Endothelial cell of coronary artery (primary cell): ENCODE results near the gene OR51A2. TPM values are rescaled to one million over a fixed set of nuclear protein-coding genes. Genes with fewer than 3 reads are reported as not detected.

Experiments used
- total RNA-seq: library from RNA; depleted of rRNA; stranded (reverse); fragments of >200 nt; gene quantifications from 2 replicates; pipeline ENCODE4 v1.2.3, GENCODE V29; 2014

The OR51A2 gene, protein sequence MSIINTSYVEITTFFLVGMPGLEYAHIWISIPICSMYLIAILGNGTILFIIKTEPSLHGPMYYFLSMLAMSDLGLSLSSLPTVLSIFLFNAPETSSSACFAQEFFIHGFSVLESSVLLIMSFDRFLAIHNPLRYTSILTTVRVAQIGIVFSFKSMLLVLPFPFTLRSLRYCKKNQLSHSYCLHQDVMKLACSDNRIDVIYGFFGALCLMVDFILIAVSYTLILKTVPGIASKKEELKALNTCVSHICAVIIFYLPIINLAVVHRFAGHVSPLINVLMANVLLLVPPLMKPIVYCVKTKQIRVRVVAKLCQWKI
- not detected in 2 replicates for total RNA-seq

DNA sequence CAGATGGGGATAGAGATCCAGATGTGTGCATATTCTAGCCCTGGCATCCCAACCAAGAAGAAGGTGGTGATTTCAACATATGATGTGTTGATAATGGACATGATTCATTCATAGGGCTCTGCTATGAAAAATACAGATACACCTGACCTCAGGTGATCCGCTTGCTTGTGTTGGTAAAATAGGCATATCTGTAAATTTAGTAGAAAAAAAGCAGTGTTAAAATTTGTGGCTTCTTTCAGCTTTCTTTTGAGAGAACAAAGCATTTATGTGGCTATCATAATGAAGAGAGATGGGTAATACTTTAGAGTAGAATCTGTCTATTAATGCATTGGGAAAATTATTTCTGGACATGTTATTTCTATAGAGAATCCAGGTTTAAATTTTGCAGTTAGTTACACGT is at the start of gene OR51A2:
TSS of gene OR51A2 (minus strand) at position 101 of the 400 bp plus-strand sequence. CDS start at position 101, 0 bp downstream.

DNA sequence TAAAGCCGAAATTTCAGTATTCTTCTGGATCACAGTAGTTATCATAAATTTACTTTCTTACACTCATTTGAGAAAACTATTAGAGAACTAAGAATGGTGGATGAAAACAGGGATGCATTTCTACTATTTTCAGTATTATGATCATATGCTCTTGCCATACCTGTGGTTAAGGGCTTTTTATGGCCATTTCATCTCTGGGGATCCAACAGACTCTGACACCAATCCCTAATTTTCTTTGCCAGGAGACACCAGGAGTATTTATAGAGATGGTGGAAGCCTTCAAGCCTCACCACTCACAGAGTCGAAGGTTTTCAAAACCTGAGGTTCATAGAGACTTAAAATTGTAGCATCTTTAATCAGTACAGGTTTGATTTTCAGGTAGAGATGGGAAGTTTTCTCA is 39.0 kb upstream of the OR51A2 start, which contains the start of gene OR51L1:
TSS of gene OR51L1 (plus strand) at position 301 of the 400 bp plus-strand sequence. CDS start 4,132 bp downstream, outside the sequence.

DNA sequence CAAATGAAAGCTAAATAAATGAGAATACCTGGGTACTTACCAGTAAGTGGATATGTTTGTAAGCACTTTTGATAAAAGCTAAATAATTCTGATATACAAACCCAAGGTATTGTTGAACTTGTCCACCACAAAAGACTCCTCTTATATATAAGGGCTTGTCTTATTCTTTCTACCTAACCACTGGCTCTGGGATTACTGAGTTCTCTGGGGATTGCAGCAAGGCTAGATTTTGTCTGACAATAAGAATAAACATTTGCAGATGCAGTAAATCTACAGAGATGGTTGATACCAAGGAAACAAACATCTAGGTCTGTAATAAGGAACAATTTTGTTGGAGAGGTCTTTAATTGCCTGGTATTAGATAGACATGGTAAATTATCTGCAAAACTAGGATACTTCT is 8.0 kb downstream of the OR51A2 start, which contains the start of gene OR51A4:
TSS of gene OR51A4 (minus strand) at position 101 of the 400 bp plus-strand sequence. CDS start 505 bp downstream, outside the sequence.

DNA sequence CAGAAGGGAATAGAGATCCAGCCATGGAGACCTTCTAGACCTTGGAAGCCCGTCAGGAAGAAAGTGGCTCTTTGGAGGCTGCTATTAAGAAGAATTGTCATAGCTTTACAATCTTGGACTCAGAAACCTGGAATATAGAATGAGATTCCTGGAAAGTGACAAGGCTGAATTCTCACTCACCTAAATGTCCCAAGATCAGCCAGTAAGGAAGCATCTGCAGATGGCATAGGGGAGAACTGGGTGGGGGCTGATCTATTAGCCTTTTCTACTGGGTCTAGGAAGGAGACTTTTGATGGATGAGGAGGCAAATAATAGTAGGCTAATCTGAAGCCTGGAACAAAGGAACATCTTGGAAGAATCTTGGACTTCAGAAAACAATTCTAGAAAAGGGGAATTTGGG is 31.3 kb downstream of the OR51A2 start, which contains the start of gene OR51G1:
TSS of gene OR51G1 (minus strand) at position 101 of the 400 bp plus-strand sequence. CDS start at position 101, 0 bp downstream.

DNA sequence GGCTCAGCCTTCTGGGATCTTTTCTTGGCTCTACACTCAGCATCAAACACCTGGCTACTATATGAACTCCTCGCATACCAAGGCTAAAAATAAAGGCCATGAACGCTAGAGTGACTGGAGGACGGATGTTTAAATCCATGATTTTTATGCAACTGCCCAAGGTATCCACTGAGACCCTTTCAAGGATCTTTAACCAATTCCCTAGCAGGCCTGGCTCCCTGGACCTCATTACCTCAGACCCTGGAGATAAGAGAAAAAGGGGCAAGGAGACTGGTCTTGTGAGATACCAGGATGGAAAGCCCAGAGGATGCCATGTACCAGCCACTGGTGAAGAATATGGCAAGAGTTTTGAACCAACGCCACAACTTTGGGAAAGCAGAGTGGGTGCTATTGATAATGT is 36.3 kb downstream of the OR51A2 start, which contains the start of gene OR51G2:
TSS of gene OR51G2 (minus strand) at position 101 of the 400 bp plus-strand sequence. CDS start 3,687 bp downstream, outside the sequence.

Other genes with a start within 250 kb of the OR51A2 start
- not detected in 2 replicates for gene OR51F1, start 185.8 kb downstream of the OR51A2 start, total RNA-seq
- not detected in 2 replicates for gene OR52R1, start 151.3 kb downstream of the OR51A2 start, total RNA-seq
- gene OR51F2, start 134.4 kb downstream of the OR51A2 start, total RNA-seq, result not detected in 2 replicates
- gene OR51S1, start 106.5 kb downstream of the OR51A2 start, total RNA-seq, result not detected in 2 replicates
- gene OR51T1, start 73.8 kb downstream of the OR51A2 start, total RNA-seq, result not detected in 2 replicates
- gene OR51A7, start 51.9 kb downstream of the OR51A2 start, total RNA-seq, result not detected in 2 replicates
- not detected in 2 replicates for gene OR51G2, start 36.4 kb downstream of the OR51A2 start, total RNA-seq
- gene OR51G1, start 31.4 kb downstream of the OR51A2 start, total RNA-seq, result not detected in 2 replicates
- gene OR51A4, start 8.1 kb downstream of the OR51A2 start, total RNA-seq, result not detected in 2 replicates
- not detected in 2 replicates for gene OR51L1, start 39.1 kb upstream of the OR51A2 start, total RNA-seq
- not detected in 2 replicates for gene OR52J3, start 90.8 kb upstream of the OR51A2 start, total RNA-seq
- not detected in 2 replicates for gene OR52E2, start 103.9 kb upstream of the OR51A2 start, total RNA-seq
- not detected in 2 replicates for gene OR52E1, start 113.9 kb upstream of the OR51A2 start, total RNA-seq
- gene OR52A5, start 182.6 kb upstream of the OR51A2 start, total RNA-seq, result not detected in 2 replicates
- not detected in 2 replicates for gene OR52A1, start 199.0 kb upstream of the OR51A2 start, total RNA-seq
- gene OR51V1, start 245.0 kb upstream of the OR51A2 start, total RNA-seq, result not detected in 2 replicates